IMR-90 (cell line): ENCODE results near the gene WDFY2. TPM values are rescaled to one million over a fixed set of nuclear protein-coding genes. Genes with fewer than 3 reads are reported as not detected.

Experiments used
- ATAC-seq: fragments of 200-7000 bp; cut with Tn5 transposase; 2 replicates; pipeline ENCODE4 v1.9.1; 2020; ENCODE audit warnings: low read depth, mild to moderate bottlenecking, moderate library complexity
- BruUV-seq: library from RNA; stranded (reverse); fragments of 400-500 nt; replicated peaks from 2 replicates; lab custom pipeline; 2021; lab: Mats Ljungman, UMichigan
- CTCF ChIA-PET: fragments of 300-600 bp; formaldehyde crosslinking; extraction: SDS; loops from one replicate; lab custom pipeline; 2021; ENCODE audit warnings: antibody characterized with exemption; lab: Yijun Ruan, JAX
- POLR2A ChIA-PET: fragments of 300-600 bp; sonication (Branson Sonifier 250); formaldehyde crosslinking; loops from one replicate; lab custom pipeline; 2022; ENCODE audit warnings: antibody characterized with exemption; ENCODE audit not compliant: unreplicated experiment; lab: Charles Lee
- DNase-seq: peaks from one replicate; pipeline ENCODE4 v3.0.0; 2013
- H2AFZ ChIP-seq: replicated peaks from 2 replicates; pipeline ENCODE3; 2013; ENCODE audit warnings: low read length, mild to moderate bottlenecking; ENCODE audit not compliant: poor library complexity
- H2AK5ac ChIP-seq: 2 replicates; pipeline ENCODE4 v1.6.1; 2013; ENCODE audit warnings: low read depth, low read length, inconsistent platforms
- H2AK9ac ChIP-seq: replicated peaks from 2 replicates; pipeline ENCODE3; 2013; ENCODE audit warnings: mild to moderate bottlenecking, low read depth, low read length, moderate library complexity; ENCODE audit not compliant: poor library complexity
- H2BK120ac ChIP-seq: 2 replicates; pipeline ENCODE4 v1.6.1; 2013; ENCODE audit warnings: low read depth, low read length, inconsistent platforms
- H2BK15ac ChIP-seq: 3 replicates; pipeline ENCODE4 v1.6.1; 2013; ENCODE audit warnings: low read depth, low read length, inconsistent platforms
- H2BK20ac ChIP-seq: 2 replicates; pipeline ENCODE4 v1.6.1; 2013; ENCODE audit warnings: low read depth, mild to moderate bottlenecking, inconsistent platforms, low read length, moderate library complexity
- H2BK5ac ChIP-seq: 2 replicates; pipeline ENCODE4 v1.6.1; 2013; ENCODE audit warnings: mild to moderate bottlenecking, low read depth, low read length, inconsistent platforms; ENCODE audit not compliant: poor library complexity, severe bottlenecking
- H3K14ac ChIP-seq: replicated peaks from 2 replicates; pipeline ENCODE4 v1.6.1; 2013; ENCODE audit warnings: low read depth, low read length, inconsistent platforms
- H3K18ac ChIP-seq: 2 replicates; pipeline ENCODE4 v1.6.1; 2013; ENCODE audit warnings: low read depth, low read length, control low read depth
- H3K23ac ChIP-seq: 2 replicates; pipeline ENCODE4 v1.6.1; 2013; ENCODE audit warnings: low read depth, low read length, inconsistent platforms
- H3K27ac ChIP-seq: 2 replicates; pipeline ENCODE4 v1.5.1; 2013; ENCODE audit warnings: mild to moderate bottlenecking, control low read depth, low read length; ENCODE audit not compliant: insufficient read depth
- H3K27me3 ChIP-seq: 2 replicates; pipeline ENCODE4 v1.6.1; 2013; ENCODE audit warnings: low read length; ENCODE audit not compliant: control insufficient read depth, insufficient read depth
- H3K36me3 ChIP-seq: 2 replicates; pipeline ENCODE4 v1.6.1; 2013; ENCODE audit warnings: low read length, mixed read lengths; ENCODE audit not compliant: control insufficient read depth, insufficient read depth
- H3K4ac ChIP-seq: 2 replicates; pipeline ENCODE4 v1.6.1; 2013; ENCODE audit warnings: low read depth, low read length, inconsistent platforms
- H3K4me1 ChIP-seq: 2 replicates; pipeline ENCODE4 v1.6.1; 2013; ENCODE audit warnings: low read length, mixed read lengths; ENCODE audit not compliant: control insufficient read depth, insufficient read depth
- H3K4me2 ChIP-seq: 2 replicates; pipeline ENCODE4 v1.6.1; 2013; ENCODE audit warnings: low read depth, mild to moderate bottlenecking, control low read depth, low read length, moderate library complexity
- H3K4me3 ChIP-seq: 2 replicates; pipeline ENCODE4 v1.5.1; 2013; ENCODE audit warnings: low read depth, mild to moderate bottlenecking, control low read depth, low read length, moderate library complexity; ENCODE audit not compliant: insufficient read depth
- H3K56ac ChIP-seq: 2 replicates; pipeline ENCODE4 v1.6.1; 2013; ENCODE audit warnings: low read length, inconsistent platforms; ENCODE audit not compliant: insufficient read depth; ENCODE audit errors: extremely low read depth
- H3K79me1 ChIP-seq, 2 experiments: 2 replicates each; pipeline ENCODE4 v1.6.1; 2013; ENCODE audit warnings: low read length in 2 of 2, inconsistent platforms in 1 of 2, low read depth in 1 of 2
- H3K9ac ChIP-seq: 2 replicates; pipeline ENCODE4 v1.6.1; 2013; ENCODE audit warnings: low read depth, low read length, control low read depth
- H3K9me1 ChIP-seq: 2 replicates; pipeline ENCODE4 v1.6.1; 2013; ENCODE audit warnings: low read length, inconsistent platforms; ENCODE audit not compliant: insufficient read depth
- H3K9me3 ChIP-seq: 2 replicates; pipeline ENCODE4 v1.6.1; 2013; ENCODE audit warnings: low read length; ENCODE audit not compliant: control insufficient read depth, insufficient read depth
- H4K20me1 ChIP-seq: 2 replicates; pipeline ENCODE4 v1.6.1; 2013; ENCODE audit warnings: low read length, inconsistent platforms; ENCODE audit not compliant: insufficient read depth
- H4K5ac ChIP-seq: 2 replicates; pipeline ENCODE4 v1.6.1; 2013; ENCODE audit warnings: mild to moderate bottlenecking, low read depth, low read length, control low read depth
- H4K8ac ChIP-seq, 2 experiments: 2 replicates each; pipeline ENCODE4 v1.6.1; 2013; ENCODE audit warnings: low read depth in 2 of 2, low read length in 2 of 2, control low read depth in 1 of 2, inconsistent platforms in 1 of 2
- H4K91ac ChIP-seq: 2 replicates; pipeline ENCODE4 v1.6.1; 2013; ENCODE audit warnings: low read depth, low read length, inconsistent platforms; ENCODE audit not compliant: insufficient read depth
- BHLHE40 ChIP-seq: fragments of 150-350 bp; IDR thresholded peaks from 2 replicates; pipeline ENCODE4 v1.6.1; 2016; ENCODE audit warnings: mild to moderate bottlenecking, low read depth, low read length
- CEBPB ChIP-seq: IDR thresholded peaks from 2 replicates; pipeline ENCODE4 v1.6.1; 2012; ENCODE audit warnings: low read depth, low read length, improper control_type of control experiment
- CHD1 ChIP-seq: IDR thresholded peaks from 2 replicates; pipeline ENCODE4 v1.6.1; 2012; ENCODE audit warnings: low read depth, low read length, improper control_type of control experiment
- CTCF ChIP-seq: conservative IDR thresholded peaks from 2 replicates; pipeline ENCODE4 v1.5.1; 2012; ENCODE audit warnings: mild to moderate bottlenecking, low read depth, low read length, improper control_type of control experiment
- MAFK ChIP-seq: IDR thresholded peaks from 2 replicates; pipeline ENCODE4 v1.6.1; 2012; ENCODE audit warnings: low read depth, low read length, improper control_type of control experiment
- MAZ ChIP-seq: IDR thresholded peaks from 2 replicates; pipeline ENCODE4 v1.6.1; 2012; ENCODE audit warnings: low read depth, mild to moderate bottlenecking, low read length, improper control_type of control experiment, moderate library complexity, borderline replicate concordance
- MXI1 ChIP-seq: IDR thresholded peaks from 2 replicates; pipeline ENCODE4 v1.6.1; 2012; ENCODE audit warnings: low read depth, mild to moderate bottlenecking, low read length, moderate library complexity, borderline replicate concordance
- NFE2L2 ChIP-seq: fragments of 150-350 bp; IDR thresholded peaks from 2 replicates; pipeline ENCODE4 v1.6.1; 2016; ENCODE audit warnings: low read depth, mild to moderate bottlenecking, low read length
- POLR2A ChIP-seq: IDR thresholded peaks from 2 replicates; pipeline ENCODE4 v1.6.1; 2012; ENCODE audit warnings: mild to moderate bottlenecking, low read depth, low read length
- RAD21 ChIP-seq: IDR thresholded peaks from 2 replicates; pipeline ENCODE4 v1.6.1; 2012; ENCODE audit warnings: low read length, improper control_type of control experiment
- RCOR1 ChIP-seq: IDR thresholded peaks from 2 replicates; pipeline ENCODE4 v1.6.1; 2012; ENCODE audit warnings: mild to moderate bottlenecking, low read length, improper control_type of control experiment; ENCODE audit not compliant: insufficient replicate concordance
- RFX5 ChIP-seq: IDR thresholded peaks from 2 replicates; pipeline ENCODE4 v1.8.0; 2012; ENCODE audit warnings: low read depth, mild to moderate bottlenecking, low read length, moderate library complexity
- SMC3 ChIP-seq: fragments of 150-350 bp; IDR thresholded peaks from 2 replicates; pipeline ENCODE4 v1.6.1; 2016; ENCODE audit warnings: low read depth, mild to moderate bottlenecking, antibody characterized with exemption, low read length, moderate library complexity
- WGBS, 2 experiments: methylation state at CpG; one replicate each; pipeline versions ENCODE4 v1.1.5 to v1.1.7; 2013; ENCODE audit warnings: missing lambda C conversion rate in 2 of 2; ENCODE audit not compliant: insufficient read length in 1 of 2; ENCODE audit errors: extremely low coverage in 2 of 2; 5-methylcytosine and 5-hydroxymethylcytosine counted together
- dilution Hi-C: fragments of 300-500 bp; cut with HindIII; formaldehyde crosslinking; loops from one replicate; pipeline ENCODE4 v1.14.3; 2018; ENCODE audit warnings: low sequenced_read_pairs; ENCODE audit not compliant: unreplicated experiment
- in situ Hi-C: fragments of 300-500 bp; cut with MboI; formaldehyde crosslinking; loops from 3 replicates; pipeline ENCODE4 v1.14.3; 2019; ENCODE audit warnings: low sequenced_read_pairs, inconsistent platforms, mixed read lengths
- intact Hi-C: fragments of 100-400 bp; cut with micrococcal nuclease; formaldehyde crosslinking; loops from 2 replicates; pipeline ENCODE4 v1.10.0; 2022
- polyA plus RNA-seq, 3 experiments: library from polyadenylated mRNA; depleted of rRNA; stranded (reverse); fragments of >200 nt; gene quantifications; 2 replicates each; pipeline ENCODE4 v1.2.3, GENCODE V29; 2012; ENCODE audit warnings: low replicate concordance in 1 of 3
- total RNA-seq: library from RNA; depleted of rRNA; stranded (reverse); fragments of >200 nt; gene quantifications from 2 replicates; pipeline ENCODE4 v1.2.3, GENCODE V29; 2012
- TF ChIP-seq, protein P1 (sequence below): fragments of 150-350 bp; IDR thresholded peaks from 2 replicates; pipeline ENCODE4 v1.6.1; 2017; ENCODE audit warnings: mild to moderate bottlenecking, antibody characterized with exemption, low read length, low read depth
- TF ChIP-seq, protein P2 (sequence below): fragments of 150-350 bp; IDR thresholded peaks from 2 replicates; pipeline ENCODE4 v1.6.1; 2016; ENCODE audit warnings: low read depth, mild to moderate bottlenecking, low read length, moderate library complexity, borderline replicate concordance

Gene WDFY2
- total and polyA plus RNA-seq, 2 of the 4 experiments (the other 2 are of a cell fraction), result 4.3 to 5.4 TPM

GRCh38 chr13:51603716-51604115 lies 19.5 kb downstream of the WDFY2 start:
- no peak overlapping the region for H3K27ac ChIP-seq
- no peak overlapping the region for H4K8ac ChIP-seq
- H3K9ac ChIP-seq, result no peak overlapping the region
- no peak overlapping the region for H4K5ac ChIP-seq
- no peak overlapping the region for H2AK5ac ChIP-seq
- peaks cover 4% of the 10 kb centered on the region; the same call in 1 of the 2 replicates for H3K9me3 ChIP-seq
- no peak overlapping the region for H2BK15ac ChIP-seq
- no peaks in the 10 kb centered on the region for H3K27me3 ChIP-seq
- peaks cover 7% of the 10 kb centered on the region for H3K4me1 ChIP-seq
- H3K56ac ChIP-seq, result no peak overlapping the region
- H3K4ac ChIP-seq, result no peak overlapping the region
- H3K4me2 ChIP-seq, result no peak overlapping the region
- dilution Hi-C loops (no loop called here), in situ Hi-C loops (no loop called here), intact Hi-C loops (no loop called here)
- H2BK120ac ChIP-seq, result no peak overlapping the region
- ATAC-seq (no peak), DNase-seq (no peak)
- no peak overlapping the region for H2BK5ac ChIP-seq
- no peak overlapping the region for H3K4me3 ChIP-seq
- TF ChIP-seq, protein P1, sequence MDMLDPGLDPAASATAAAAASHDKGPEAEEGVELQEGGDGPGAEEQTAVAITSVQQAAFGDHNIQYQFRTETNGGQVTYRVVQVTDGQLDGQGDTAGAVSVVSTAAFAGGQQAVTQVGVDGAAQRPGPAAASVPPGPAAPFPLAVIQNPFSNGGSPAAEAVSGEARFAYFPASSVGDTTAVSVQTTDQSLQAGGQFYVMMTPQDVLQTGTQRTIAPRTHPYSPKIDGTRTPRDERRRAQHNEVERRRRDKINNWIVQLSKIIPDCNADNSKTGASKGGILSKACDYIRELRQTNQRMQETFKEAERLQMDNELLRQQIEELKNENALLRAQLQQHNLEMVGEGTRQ, result no peak
- TF ChIP-seq MXI1 (no peak), BHLHE40 (no peak), MAFK (no peak), MAZ (no peak), RFX5 (no peak), NFE2L2 (no peak), CTCF (no peak), SMC3 (no peak), POLR2A (no peak), RAD21 (no peak), CEBPB (no peak), RCOR1 (no peak), CHD1 (no peak)
- TF ChIP-seq, protein P2, sequence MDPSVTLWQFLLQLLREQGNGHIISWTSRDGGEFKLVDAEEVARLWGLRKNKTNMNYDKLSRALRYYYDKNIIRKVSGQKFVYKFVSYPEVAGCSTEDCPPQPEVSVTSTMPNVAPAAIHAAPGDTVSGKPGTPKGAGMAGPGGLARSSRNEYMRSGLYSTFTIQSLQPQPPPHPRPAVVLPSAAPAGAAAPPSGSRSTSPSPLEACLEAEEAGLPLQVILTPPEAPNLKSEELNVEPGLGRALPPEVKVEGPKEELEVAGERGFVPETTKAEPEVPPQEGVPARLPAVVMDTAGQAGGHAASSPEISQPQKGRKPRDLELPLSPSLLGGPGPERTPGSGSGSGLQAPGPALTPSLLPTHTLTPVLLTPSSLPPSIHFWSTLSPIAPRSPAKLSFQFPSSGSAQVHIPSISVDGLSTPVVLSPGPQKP, result no peak
- H4K91ac ChIP-seq, result no peak overlapping the region
- ChIA-PET POLR2A (no interaction called here), CTCF (no interaction called here)
- H3K9me1 ChIP-seq, result no peaks in the 10 kb centered on the region
- BruUV-seq, result no TSS peak
- no peak overlapping the region for H3K18ac ChIP-seq
- H2AK9ac ChIP-seq, result no peak overlapping the region
- H3K14ac ChIP-seq, result no peak overlapping the region
- no CpG with 5 or more reads among the region's 1 CpG for WGBS, 2 experiments
- peaks cover 6% of the 10 kb centered on the region; the same call in 1 of the 2 replicates for H4K20me1 ChIP-seq
- no peak overlapping the region for H2AFZ ChIP-seq
- no peaks in the 10 kb centered on the region for H3K36me3 ChIP-seq
- H3K23ac ChIP-seq, result no peak overlapping the region
- H2BK20ac ChIP-seq, result no peak overlapping the region
- peaks cover 57 to 82% of the 10 kb centered on the region in 2 experiments for H3K79me1 ChIP-seq
